ENCODE data around the gene ACAP3.
"Not testable (repeated sequence)": the region's sequence is repeated elsewhere in the genome, so short reads cannot be mapped to it uniquely, and the experiment has no call there.

The ACAP3 gene

GRCh38 chr1:1330366-1331067, 22.8 kb upstream of the ACAP3 start:
- in situ Hi-C loops (cut with MboI; ENCODE audit: low sequenced_read_pairs), result no loop called here

- in situ Hi-C loops (cut with MboI; ENCODE audit: low sequenced_read_pairs), result no loop called here
Observed at GRCh38 chr1:1329304-1330210, 21.8 kb upstream of the ACAP3 start.

- in situ Hi-C loops (cut with MboI; ENCODE audit: low sequenced_read_pairs), result no loop called here
Observed at GRCh38 chr1:1328254-1328653, 20.5 kb upstream of the ACAP3 start.

- in situ Hi-C loops (cut with MboI; ENCODE audit: low sequenced_read_pairs), result no loop called here
Observed at GRCh38 chr1:1327291-1327690, 19.6 kb upstream of the ACAP3 start.

- in situ Hi-C loops (cut with MboI; ENCODE audit: low sequenced_read_pairs), result no loop called here
Observed at GRCh38 chr1:1326075-1326605, 18.4 kb upstream of the ACAP3 start.

GRCh38 chr1:1325288-1326074, 17.8 kb upstream of the ACAP3 start:
- in situ Hi-C loops (cut with MboI; ENCODE audit: low sequenced_read_pairs), result no loop called here

- in situ Hi-C loops (cut with MboI; ENCODE audit: low sequenced_read_pairs), result no loop called here
Observed at GRCh38 chr1:1324524-1325287, 17.0 kb upstream of the ACAP3 start, which contains the start of the genes CPTP and INTS11. CPTP (plus strand) TSS chr1:1324802; CDS start chr1:1326911, 2,109 bp downstream. INTS11 (minus strand) TSS chr1:1324660; CDS start chr1:1324608, 52 bp downstream.

GRCh38 chr1:1324084-1324523, 16.4 kb upstream of the ACAP3 start:
- in situ Hi-C loops (cut with MboI; ENCODE audit: low sequenced_read_pairs), result no loop called here

GRCh38 chr1:1322952-1323351, 15.2 kb upstream of the ACAP3 start:
- in situ Hi-C loops (cut with MboI; ENCODE audit: low sequenced_read_pairs), result no loop called here

GRCh38 chr1:1322418-1322817, 14.7 kb upstream of the ACAP3 start:
- in situ Hi-C loops (cut with MboI; ENCODE audit: low sequenced_read_pairs), result no loop called here

- in situ Hi-C loops (cut with MboI; ENCODE audit: low sequenced_read_pairs), result no loop called here
Observed at GRCh38 chr1:1321477-1321876, 13.7 kb upstream of the ACAP3 start.

- in situ Hi-C loops (cut with MboI; ENCODE audit: low sequenced_read_pairs), result no loop called here
Observed at GRCh38 chr1:1320666-1321448, 13.1 kb upstream of the ACAP3 start.

- in situ Hi-C loops (cut with MboI; ENCODE audit: low sequenced_read_pairs), result no loop called here
Observed at GRCh38 chr1:1319646-1319941, 11.9 kb upstream of the ACAP3 start.

GRCh38 chr1:1318777-1319645, 11.3 kb upstream of the ACAP3 start:
- in situ Hi-C loops (cut with MboI; ENCODE audit: low sequenced_read_pairs), result no loop called here

- in situ Hi-C loops (cut with MboI; ENCODE audit: low sequenced_read_pairs), result no loop called here
Observed at GRCh38 chr1:1318131-1318652, 10.5 kb upstream of the ACAP3 start.

GRCh38 chr1:1317420-1317819, 9.7 kb upstream of the ACAP3 start:
- in situ Hi-C loops (cut with MboI; ENCODE audit: low sequenced_read_pairs), result no loop called here

GRCh38 chr1:1316199-1316598, 8.5 kb upstream of the ACAP3 start:
- in situ Hi-C loops (cut with MboI; ENCODE audit: low sequenced_read_pairs), result not testable (repeated sequence)

- in situ Hi-C loops (cut with MboI; ENCODE audit: low sequenced_read_pairs), result no loop called here
Observed at GRCh38 chr1:1315435-1315954, 7.8 kb upstream of the ACAP3 start.
